Epithelial cell of proximal tubule (primary cell): ENCODE measurements around the gene HTR3B. TPM values are rescaled to one million over a fixed set of nuclear protein-coding genes. Genes with fewer than 3 reads are reported as not detected.

ENCODE experiments used
- DNase-seq: peaks from one replicate; pipeline ENCODE4 v3.0.0-alpha.2; 2011; ENCODE audit warnings: low read depth
- H3K4me3 ChIP-seq: 2 replicates; pipeline ENCODE4 v1.5.1; 2011; ENCODE audit warnings: low read depth, mild to moderate bottlenecking, low read length
- total RNA-seq: library from RNA; depleted of rRNA; stranded (reverse); fragments of >200 nt; gene quantifications from 2 replicates; pipeline ENCODE4 v1.2.3, GENCODE V29; 2015
- TF ChIP-seq, protein P1 (sequence below): conservative IDR thresholded peaks from 2 replicates; pipeline ENCODE4 v1.5.1; 2012; ENCODE audit warnings: low read depth, mild to moderate bottlenecking, low read length

HTR3B gene
- total RNA-seq, 1 donor from 2014 or later: not detected

DNA sequence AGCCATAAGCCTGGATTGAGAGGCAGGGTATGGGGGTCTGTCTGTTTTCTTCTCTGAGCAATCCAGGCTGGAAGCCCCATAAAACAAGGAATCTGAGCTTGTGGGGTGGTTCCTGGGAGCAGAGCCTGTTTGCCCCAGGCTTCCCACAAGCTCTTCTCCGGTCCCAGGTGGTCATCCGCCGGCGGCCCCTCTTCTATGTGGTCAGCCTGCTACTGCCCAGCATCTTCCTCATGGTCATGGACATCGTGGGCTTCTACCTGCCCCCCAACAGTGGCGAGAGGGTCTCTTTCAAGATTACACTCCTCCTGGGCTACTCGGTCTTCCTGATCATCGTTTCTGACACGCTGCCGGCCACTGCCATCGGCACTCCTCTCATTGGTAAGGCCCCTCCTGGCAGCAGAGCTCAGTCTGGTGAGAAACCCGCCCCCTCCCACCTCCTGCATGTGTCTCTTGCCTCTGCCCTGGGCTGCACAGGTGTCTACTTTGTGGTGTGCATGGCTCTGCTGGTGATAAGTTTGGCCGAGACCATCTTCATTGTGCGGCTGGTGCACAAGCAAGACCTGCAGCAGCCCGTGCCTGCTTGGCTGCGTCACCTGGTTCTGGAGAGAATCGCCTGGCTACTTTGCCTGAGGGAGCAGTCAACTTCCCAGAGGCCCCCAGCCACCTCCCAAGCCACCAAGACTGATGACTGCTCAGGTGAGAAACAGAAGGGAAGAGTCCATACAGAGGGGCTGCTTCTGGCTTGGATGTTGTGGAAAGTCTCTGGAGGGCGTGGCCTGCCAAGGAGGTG lies 82.0 kb downstream of the HTR3B start:
- no peak for DNase-seq
- TF ChIP-seq, protein P1, sequence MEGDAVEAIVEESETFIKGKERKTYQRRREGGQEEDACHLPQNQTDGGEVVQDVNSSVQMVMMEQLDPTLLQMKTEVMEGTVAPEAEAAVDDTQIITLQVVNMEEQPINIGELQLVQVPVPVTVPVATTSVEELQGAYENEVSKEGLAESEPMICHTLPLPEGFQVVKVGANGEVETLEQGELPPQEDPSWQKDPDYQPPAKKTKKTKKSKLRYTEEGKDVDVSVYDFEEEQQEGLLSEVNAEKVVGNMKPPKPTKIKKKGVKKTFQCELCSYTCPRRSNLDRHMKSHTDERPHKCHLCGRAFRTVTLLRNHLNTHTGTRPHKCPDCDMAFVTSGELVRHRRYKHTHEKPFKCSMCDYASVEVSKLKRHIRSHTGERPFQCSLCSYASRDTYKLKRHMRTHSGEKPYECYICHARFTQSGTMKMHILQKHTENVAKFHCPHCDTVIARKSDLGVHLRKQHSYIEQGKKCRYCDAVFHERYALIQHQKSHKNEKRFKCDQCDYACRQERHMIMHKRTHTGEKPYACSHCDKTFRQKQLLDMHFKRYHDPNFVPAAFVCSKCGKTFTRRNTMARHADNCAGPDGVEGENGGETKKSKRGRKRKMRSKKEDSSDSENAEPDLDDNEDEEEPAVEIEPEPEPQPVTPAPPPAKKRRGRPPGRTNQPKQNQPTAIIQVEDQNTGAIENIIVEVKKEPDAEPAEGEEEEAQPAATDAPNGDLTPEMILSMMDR: no peak
- H3K4me3 ChIP-seq: no peak overlapping the region

GRCh38 chr11:113989381-113989780 lies 84.8 kb downstream of the HTR3B start:
- no peak overlapping the region for H3K4me3 ChIP-seq
- TF ChIP-seq, protein P1: no peak
- DNase-seq: no peak

GRCh38 chr11:113989916-113990315 lies 85.3 kb downstream of the HTR3B start:
- TF ChIP-seq, protein P1: no peak
- no peak overlapping the region for H3K4me3 ChIP-seq
- DNase-seq: no peak

DNA sequence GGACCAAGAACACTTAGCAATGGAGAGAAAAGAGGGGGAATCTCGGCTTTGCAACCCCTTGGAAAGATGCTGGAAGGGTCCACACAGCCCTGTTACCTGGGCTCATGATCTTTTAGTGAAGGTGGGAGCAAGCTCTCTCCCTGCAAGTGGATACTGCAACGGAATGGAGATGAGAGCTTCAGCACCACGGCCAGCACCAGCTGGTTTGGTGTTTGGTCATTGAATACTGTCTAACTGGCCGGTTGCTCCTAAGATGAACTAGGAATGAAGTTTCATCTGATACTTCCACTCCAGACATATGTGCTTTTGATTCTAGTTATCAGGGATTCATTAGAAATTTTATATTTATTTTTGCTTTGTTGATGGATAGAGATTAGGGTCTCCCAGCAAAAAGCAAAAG lies 86.6 kb downstream of the HTR3B start:
- no peak overlapping the region for H3K4me3 ChIP-seq
- no peak for DNase-seq
- TF ChIP-seq, protein P1: no peak

- TF ChIP-seq, protein P1: no peak
- no peak for DNase-seq
- H3K4me3 ChIP-seq: no peak overlapping the region
These were observed 87.3 kb downstream of the HTR3B start for GRCh38 chr11:113991718-113992458.

DNA sequence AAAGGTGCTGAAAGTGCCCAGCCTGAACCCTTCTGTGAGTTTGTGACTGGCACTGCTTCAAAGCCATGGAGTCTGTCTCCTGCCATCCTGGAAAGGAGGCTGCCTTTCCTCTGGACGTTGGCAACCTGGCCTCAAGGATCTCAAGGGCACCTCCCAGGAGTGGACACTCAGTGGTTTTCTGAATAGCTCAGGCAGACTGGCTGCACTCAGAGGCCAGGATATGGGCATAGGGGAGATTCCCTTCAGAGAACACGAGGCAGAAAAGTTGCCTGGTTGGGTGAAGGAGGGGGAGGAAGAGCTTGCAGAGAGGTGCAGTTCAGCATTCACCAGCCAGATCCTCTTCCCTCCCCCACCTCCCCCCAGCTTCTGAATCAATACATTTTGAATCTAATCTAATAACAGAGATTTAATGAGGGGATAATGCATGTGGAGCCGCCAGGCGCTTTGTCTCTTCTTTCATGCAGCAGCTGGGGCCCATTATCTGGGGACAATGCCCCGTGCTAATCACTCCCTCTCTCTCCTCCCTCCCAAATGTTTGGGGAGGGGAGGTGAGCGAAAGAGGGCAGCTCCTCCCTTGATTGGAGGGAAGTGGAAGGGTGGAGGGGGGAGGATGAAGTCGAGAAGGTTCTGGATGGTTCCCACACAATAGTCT lies 88.0 kb downstream of the HTR3B start:
- no peak overlapping the region for H3K4me3 ChIP-seq
- TF ChIP-seq, protein P1: no peak
- DNase-seq: no peak
